ENCODE data around the gene BCL7C. TPM values are rescaled to one million over a fixed set of nuclear protein-coding genes. Genes with fewer than 3 reads are reported as not detected.
A peak's percentile ranks its signal among the peaks of the same experiment; 100 is the strongest.

Gene BCL7C
- total and polyA plus RNA-seq, 10 of the 15 experiments (the other 5 are each of a cell fraction or from before 2014, with no cell fraction given) = 1.1 to 30.5 (median 13.7) TPM

DNA sequence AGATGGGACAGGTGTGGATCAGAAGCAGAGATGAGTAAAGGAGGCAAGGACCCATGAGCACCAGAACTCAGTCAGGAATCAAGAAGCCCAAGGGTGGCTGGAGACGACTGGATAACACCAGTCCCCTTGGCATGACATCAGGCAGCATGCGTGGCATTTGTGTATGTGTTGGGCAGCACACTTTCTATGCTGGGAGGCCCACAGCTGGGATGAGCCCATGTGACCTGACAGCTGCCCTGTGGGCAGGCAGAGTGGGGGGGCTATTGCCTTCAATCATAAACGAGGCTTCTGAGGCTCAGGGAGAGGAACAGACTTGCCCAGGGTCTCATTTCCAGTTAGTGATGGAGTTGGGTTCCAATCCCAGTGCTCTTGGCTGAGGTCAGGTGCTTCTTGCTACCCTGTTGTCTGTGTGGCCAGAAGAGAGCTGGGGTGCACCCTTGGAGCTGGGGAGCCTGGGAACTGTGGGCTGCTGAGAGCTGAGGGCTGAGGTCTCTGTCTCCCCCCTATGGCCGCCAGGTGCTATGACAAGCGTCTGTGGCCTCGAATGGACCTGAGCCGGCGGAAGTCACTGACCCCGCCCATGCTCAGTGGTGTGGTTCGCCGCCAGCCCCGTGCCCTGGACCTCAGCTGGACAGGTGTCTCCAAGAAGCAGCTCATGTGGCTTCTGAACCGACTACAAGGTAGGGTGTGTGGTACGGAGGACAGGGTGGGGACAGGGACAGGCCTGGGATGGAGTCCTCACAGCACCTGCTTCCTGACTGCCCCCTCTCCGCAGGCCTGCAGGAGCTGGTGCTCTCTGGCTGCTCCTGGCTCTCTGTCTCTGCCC, 47.9 kb upstream of the BCL7C start (continued):
- TF ChIP-seq EED (IDR thresholded peaks at IDR 0.05; ENCODE audit: low read depth) (no peak), MEF2A (IDR thresholded peaks at IDR 0.05; ENCODE audit: insufficient read depth, low read depth, low read length) (no peak), ZNF384 (IDR thresholded peaks at IDR 0.05; ENCODE audit: borderline replicate concordance, low read depth, low read length) (no peak), TARDBP (IDR thresholded peaks at IDR 0.05; ENCODE audit: borderline replicate concordance) (no peak), IKZF2 (IDR thresholded peaks at IDR 0.05) (no peak), SIN3A (IDR thresholded peaks at IDR 0.05; ENCODE audit: low read depth, low read length) (no peak), CBFB (IDR thresholded peaks at IDR 0.05; ENCODE audit: low read depth) (no peak), MXI1 (IDR thresholded peaks at IDR 0.05; ENCODE audit: low read depth, low read length) (0 out of 2 replicates have a peak, but pooled peaks have one; percentile 37), NR2F1 (conservative IDR thresholded peaks at IDR 0.05) (peak; percentile 16; the same call in 1 of the 2 replicates), RELA (IDR thresholded peaks at IDR 0.05; ENCODE audit: borderline replicate concordance, partially characterized antibody) (no peak), NR2C2 (IDR thresholded peaks at IDR 0.05; ENCODE audit: borderline replicate concordance, control insufficient read depth, insufficient read length, low read depth) (no peak), BHLHE40 (IDR thresholded peaks at IDR 0.05; ENCODE audit: borderline replicate concordance in 1 of 2, low read depth in 2 of 2, low read length in 1 of 2) (peak; percentile 35 to 66; a peak in 2 of 4 replicates), SUZ12 (IDR thresholded peaks at IDR 0.05; ENCODE audit: unreplicated experiment) (no peak), ZNF274 (IDR thresholded peaks at IDR 0.05; ENCODE audit: insufficient read depth, insufficient read length) (no peak), BACH1 (IDR thresholded peaks at IDR 0.05; ENCODE audit: borderline replicate concordance) (no peak), KLF5 (IDR thresholded peaks at IDR 0.05; ENCODE audit: partially characterized antibody) (no peak), GABPA (IDR thresholded peaks at IDR 0.05; ENCODE audit: low read depth) (no peak)
- TF ChIP-seq, protein P1, sequence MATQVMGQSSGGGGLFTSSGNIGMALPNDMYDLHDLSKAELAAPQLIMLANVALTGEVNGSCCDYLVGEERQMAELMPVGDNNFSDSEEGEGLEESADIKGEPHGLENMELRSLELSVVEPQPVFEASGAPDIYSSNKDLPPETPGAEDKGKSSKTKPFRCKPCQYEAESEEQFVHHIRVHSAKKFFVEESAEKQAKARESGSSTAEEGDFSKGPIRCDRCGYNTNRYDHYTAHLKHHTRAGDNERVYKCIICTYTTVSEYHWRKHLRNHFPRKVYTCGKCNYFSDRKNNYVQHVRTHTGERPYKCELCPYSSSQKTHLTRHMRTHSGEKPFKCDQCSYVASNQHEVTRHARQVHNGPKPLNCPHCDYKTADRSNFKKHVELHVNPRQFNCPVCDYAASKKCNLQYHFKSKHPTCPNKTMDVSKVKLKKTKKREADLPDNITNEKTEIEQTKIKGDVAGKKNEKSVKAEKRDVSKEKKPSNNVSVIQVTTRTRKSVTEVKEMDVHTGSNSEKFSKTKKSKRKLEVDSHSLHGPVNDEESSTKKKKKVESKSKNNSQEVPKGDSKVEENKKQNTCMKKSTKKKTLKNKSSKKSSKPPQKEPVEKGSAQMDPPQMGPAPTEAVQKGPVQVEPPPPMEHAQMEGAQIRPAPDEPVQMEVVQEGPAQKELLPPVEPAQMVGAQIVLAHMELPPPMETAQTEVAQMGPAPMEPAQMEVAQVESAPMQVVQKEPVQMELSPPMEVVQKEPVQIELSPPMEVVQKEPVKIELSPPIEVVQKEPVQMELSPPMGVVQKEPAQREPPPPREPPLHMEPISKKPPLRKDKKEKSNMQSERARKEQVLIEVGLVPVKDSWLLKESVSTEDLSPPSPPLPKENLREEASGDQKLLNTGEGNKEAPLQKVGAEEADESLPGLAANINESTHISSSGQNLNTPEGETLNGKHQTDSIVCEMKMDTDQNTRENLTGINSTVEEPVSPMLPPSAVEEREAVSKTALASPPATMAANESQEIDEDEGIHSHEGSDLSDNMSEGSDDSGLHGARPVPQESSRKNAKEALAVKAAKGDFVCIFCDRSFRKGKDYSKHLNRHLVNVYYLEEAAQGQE (IDR thresholded peaks at IDR 0.05; ENCODE audit: low read depth, low read length) = no peak
- TF ChIP-seq, protein P2, sequence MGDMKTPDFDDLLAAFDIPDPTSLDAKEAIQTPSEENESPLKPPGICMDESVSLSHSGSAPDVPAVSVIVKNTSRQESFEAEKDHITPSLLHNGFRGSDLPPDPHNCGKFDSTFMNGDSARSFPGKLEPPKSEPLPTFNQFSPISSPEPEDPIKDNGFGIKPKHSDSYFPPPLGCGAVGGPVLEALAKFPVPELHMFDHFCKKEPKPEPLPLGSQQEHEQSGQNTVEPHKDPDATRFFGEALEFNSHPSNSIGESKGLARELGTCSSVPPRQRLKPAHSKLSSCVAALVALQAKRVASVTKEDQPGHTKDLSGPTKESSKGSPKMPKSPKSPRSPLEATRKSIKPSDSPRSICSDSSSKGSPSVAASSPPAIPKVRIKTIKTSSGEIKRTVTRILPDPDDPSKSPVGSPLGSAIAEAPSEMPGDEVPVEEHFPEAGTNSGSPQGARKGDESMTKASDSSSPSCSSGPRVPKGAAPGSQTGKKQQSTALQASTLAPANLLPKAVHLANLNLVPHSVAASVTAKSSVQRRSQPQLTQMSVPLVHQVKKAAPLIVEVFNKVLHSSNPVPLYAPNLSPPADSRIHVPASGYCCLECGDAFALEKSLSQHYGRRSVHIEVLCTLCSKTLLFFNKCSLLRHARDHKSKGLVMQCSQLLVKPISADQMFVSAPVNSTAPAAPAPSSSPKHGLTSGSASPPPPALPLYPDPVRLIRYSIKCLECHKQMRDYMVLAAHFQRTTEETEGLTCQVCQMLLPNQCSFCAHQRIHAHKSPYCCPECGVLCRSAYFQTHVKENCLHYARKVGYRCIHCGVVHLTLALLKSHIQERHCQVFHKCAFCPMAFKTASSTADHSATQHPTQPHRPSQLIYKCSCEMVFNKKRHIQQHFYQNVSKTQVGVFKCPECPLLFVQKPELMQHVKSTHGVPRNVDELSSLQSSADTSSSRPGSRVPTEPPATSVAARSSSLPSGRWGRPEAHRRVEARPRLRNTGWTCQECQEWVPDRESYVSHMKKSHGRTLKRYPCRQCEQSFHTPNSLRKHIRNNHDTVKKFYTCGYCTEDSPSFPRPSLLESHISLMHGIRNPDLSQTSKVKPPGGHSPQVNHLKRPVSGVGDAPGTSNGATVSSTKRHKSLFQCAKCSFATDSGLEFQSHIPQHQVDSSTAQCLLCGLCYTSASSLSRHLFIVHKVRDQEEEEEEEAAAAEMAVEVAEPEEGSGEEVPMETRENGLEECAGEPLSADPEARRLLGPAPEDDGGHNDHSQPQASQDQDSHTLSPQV (IDR thresholded peaks at IDR 0.05) = no peak
- TF ChIP-seq, protein P3, sequence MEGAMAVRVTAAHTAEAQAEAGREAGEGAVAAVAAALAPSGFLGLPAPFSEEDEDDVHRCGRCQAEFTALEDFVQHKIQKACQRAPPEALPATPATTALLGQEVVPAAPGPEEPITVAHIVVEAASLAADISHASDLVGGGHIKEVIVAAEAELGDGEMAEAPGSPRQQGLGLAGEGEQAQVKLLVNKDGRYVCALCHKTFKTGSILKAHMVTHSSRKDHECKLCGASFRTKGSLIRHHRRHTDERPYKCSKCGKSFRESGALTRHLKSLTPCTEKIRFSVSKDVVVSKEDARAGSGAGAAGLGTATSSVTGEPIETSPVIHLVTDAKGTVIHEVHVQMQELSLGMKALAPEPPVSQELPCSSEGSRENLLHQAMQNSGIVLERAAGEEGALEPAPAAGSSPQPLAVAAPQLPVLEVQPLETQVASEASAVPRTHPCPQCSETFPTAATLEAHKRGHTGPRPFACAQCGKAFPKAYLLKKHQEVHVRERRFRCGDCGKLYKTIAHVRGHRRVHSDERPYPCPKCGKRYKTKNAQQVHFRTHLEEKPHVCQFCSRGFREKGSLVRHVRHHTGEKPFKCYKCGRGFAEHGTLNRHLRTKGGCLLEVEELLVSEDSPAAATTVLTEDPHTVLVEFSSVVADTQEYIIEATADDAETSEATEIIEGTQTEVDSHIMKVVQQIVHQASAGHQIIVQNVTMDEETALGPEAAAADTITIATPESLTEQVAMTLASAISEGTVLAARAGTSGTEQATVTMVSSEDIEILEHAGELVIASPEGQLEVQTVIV (IDR thresholded peaks at IDR 0.05; ENCODE audit: borderline replicate concordance, partially characterized antibody) = no peak

All from GM12878 (cell line).